HEK293 (cell line): ENCODE results near the gene CLASP1.

Experiments used
- CTCF ChIA-PET: fragments of 350-600 bp; formaldehyde crosslinking; extraction: SDS; loops from one replicate; lab custom pipeline; 2021; ENCODE audit warnings: antibody characterized with exemption; lab: Yijun Ruan, JAX
- POLR2A ChIA-PET: fragments of 300-600 bp; formaldehyde crosslinking; extraction: SDS; loops from one replicate; lab custom pipeline; 2020; ENCODE audit warnings: antibody characterized with exemption, inconsistent platforms; lab: Yijun Ruan, JAX
- H3K27ac ChIP-seq: fragments of 200-500 bp; sonication (Bioruptor generic); 2 replicates; pipeline ENCODE4 v1.5.1; 2014; ENCODE audit warnings: low read depth, low read length, control low read depth, inconsistent platforms; ENCODE audit errors: extremely low read depth
- H3K36me3 ChIP-seq, 2 experiments: fragments of 200-500 bp in 1 of 2; sonication (Bioruptor generic) in 1 of 2; 1 replicate in 1 of 2; 2 replicates in 1 of 2; pipeline ENCODE4 v1.5.1; 2014 to 2017; ENCODE audit warnings: inconsistent platforms in 2 of 2, low read length in 2 of 2; ENCODE audit not compliant: control insufficient read depth in 2 of 2, insufficient read depth in 1 of 2
- H3K4me1 ChIP-seq: fragments of 200-500 bp; sonication (Bioruptor generic); 2 replicates; pipeline ENCODE4 v1.5.1; 2014; ENCODE audit warnings: mild to moderate bottlenecking, low read length, inconsistent platforms; ENCODE audit not compliant: control insufficient read depth, insufficient read depth
- H3K4me3 ChIP-seq: 2 replicates; pipeline ENCODE4 v1.5.1; 2011; ENCODE audit warnings: low read depth, mild to moderate bottlenecking, control low read depth, low read length, moderate library complexity
- H3K9me3 ChIP-seq: fragments of 200-500 bp; sonication (Bioruptor generic); 2 replicates; pipeline ENCODE4 v1.5.1; 2014; ENCODE audit warnings: low read depth, low read length, inconsistent platforms; ENCODE audit not compliant: control insufficient read depth, insufficient read depth
- FEZF1 ChIP-seq: fragments of 450-650 bp; formaldehyde crosslinking; IDR thresholded peaks from 2 replicates; pipeline ENCODE4 v1.5.1; 2016; ENCODE audit warnings: missing biosample characterization, missing genetic modification characterization
- KLF8 ChIP-seq: fragments of 450-650 bp; formaldehyde crosslinking; IDR thresholded peaks from 2 replicates; pipeline ENCODE4 v1.5.1; 2016; ENCODE audit warnings: missing biosample characterization, missing genetic modification characterization
- SP2 ChIP-seq: fragments of 450-650 bp; formaldehyde crosslinking; IDR thresholded peaks from 2 replicates; pipeline ENCODE4 v1.5.1; 2016; ENCODE audit warnings: missing biosample characterization, missing genetic modification characterization
- WT1 ChIP-seq: fragments of 450-650 bp; formaldehyde crosslinking; IDR thresholded peaks from 2 replicates; pipeline ENCODE4 v1.5.1; 2016; ENCODE audit warnings: missing biosample characterization, missing genetic modification characterization
- ZBTB8A ChIP-seq: fragments of 450-650 bp; formaldehyde crosslinking; IDR thresholded peaks from 2 replicates; pipeline ENCODE4 v1.5.1; 2016; ENCODE audit warnings: missing biosample characterization, missing genetic modification characterization
- ZNF2 ChIP-seq: fragments of 450-650 bp; formaldehyde crosslinking; IDR thresholded peaks from 2 replicates; pipeline ENCODE4 v1.5.1; 2016; ENCODE audit warnings: missing biosample characterization, missing genetic modification characterization
- ZNF24 ChIP-seq: fragments of 450-650 bp; formaldehyde crosslinking; IDR thresholded peaks from 2 replicates; pipeline ENCODE4 v1.5.1; 2016; ENCODE audit warnings: missing biosample characterization, missing genetic modification characterization
- ZNF324 ChIP-seq: fragments of 450-650 bp; formaldehyde crosslinking; IDR thresholded peaks from 2 replicates; pipeline ENCODE4 v1.5.1; 2016; ENCODE audit warnings: missing biosample characterization, missing genetic modification characterization
- ZNF473 ChIP-seq: fragments of 450-650 bp; formaldehyde crosslinking; IDR thresholded peaks from 2 replicates; pipeline ENCODE4 v1.5.1; 2017; ENCODE audit warnings: missing biosample characterization, missing genetic modification characterization
- ZNF530 ChIP-seq: fragments of 450-650 bp; formaldehyde crosslinking; IDR thresholded peaks from 2 replicates; pipeline ENCODE4 v1.5.1; 2016; ENCODE audit warnings: low read depth, missing biosample characterization, missing genetic modification characterization
- ZNF555 ChIP-seq: fragments of 450-650 bp; formaldehyde crosslinking; conservative IDR thresholded peaks from 2 replicates; pipeline ENCODE4 v1.5.1; 2017; ENCODE audit warnings: missing biosample characterization, mild to moderate bottlenecking, missing genetic modification characterization, inconsistent platforms
- ZNF677 ChIP-seq: fragments of 450-650 bp; IDR thresholded peaks from 2 replicates; pipeline ENCODE4 v1.5.0; 2018; ENCODE audit warnings: missing biosample characterization, mild to moderate bottlenecking, missing genetic modification characterization, moderate library complexity
- ZNF777 ChIP-seq: fragments of 450-650 bp; formaldehyde crosslinking; IDR thresholded peaks from 2 replicates; pipeline ENCODE4 v1.5.1; 2017; ENCODE audit warnings: missing biosample characterization, missing genetic modification characterization, borderline replicate concordance
- ZNF791 ChIP-seq: fragments of 450-650 bp; formaldehyde crosslinking; IDR thresholded peaks from 2 replicates; pipeline ENCODE4 v1.5.1; 2016; ENCODE audit warnings: missing biosample characterization, missing genetic modification characterization
- ZNF843 ChIP-seq: fragments of 450-650 bp; formaldehyde crosslinking; IDR thresholded peaks from 2 replicates; pipeline ENCODE4 v1.5.1; 2016; ENCODE audit warnings: missing biosample characterization, missing genetic modification characterization
- ZSCAN16 ChIP-seq: fragments of 450-650 bp; formaldehyde crosslinking; IDR thresholded peaks from 2 replicates; pipeline ENCODE4 v1.5.1; 2016; ENCODE audit warnings: missing biosample characterization, missing genetic modification characterization
- ZXDB ChIP-seq: fragments of 450-650 bp; formaldehyde crosslinking; IDR thresholded peaks from 2 replicates; pipeline ENCODE4 v1.5.1; 2016; ENCODE audit warnings: missing biosample characterization, missing genetic modification characterization
- TF ChIP-seq, protein P1 (sequence below): fragments of 450-650 bp; formaldehyde crosslinking; IDR thresholded peaks from 2 replicates; pipeline ENCODE4 v1.5.1; 2016; ENCODE audit warnings: missing biosample characterization, missing genetic modification characterization, low read depth
- TF ChIP-seq, protein P2 (sequence below): fragments of 450-650 bp; formaldehyde crosslinking; IDR thresholded peaks from 2 replicates; pipeline ENCODE4 v1.5.1; 2016; ENCODE audit warnings: missing biosample characterization, missing genetic modification characterization
- TF ChIP-seq, protein P3 (sequence below): fragments of 450-650 bp; formaldehyde crosslinking; IDR thresholded peaks from 2 replicates; pipeline ENCODE4 v1.5.1; 2016; ENCODE audit warnings: missing biosample characterization, missing genetic modification characterization
- TF ChIP-seq, protein P4 (sequence below): fragments of 450-650 bp; formaldehyde crosslinking; IDR thresholded peaks from 2 replicates; pipeline ENCODE4 v1.5.1; 2016; ENCODE audit warnings: missing biosample characterization, missing genetic modification characterization
- TF ChIP-seq, protein P5 (sequence below): fragments of 450-650 bp; formaldehyde crosslinking; IDR thresholded peaks from 2 replicates; pipeline ENCODE4 v1.5.1; 2017; ENCODE audit warnings: missing biosample characterization, missing genetic modification characterization

CLASP1 gene

DNA sequence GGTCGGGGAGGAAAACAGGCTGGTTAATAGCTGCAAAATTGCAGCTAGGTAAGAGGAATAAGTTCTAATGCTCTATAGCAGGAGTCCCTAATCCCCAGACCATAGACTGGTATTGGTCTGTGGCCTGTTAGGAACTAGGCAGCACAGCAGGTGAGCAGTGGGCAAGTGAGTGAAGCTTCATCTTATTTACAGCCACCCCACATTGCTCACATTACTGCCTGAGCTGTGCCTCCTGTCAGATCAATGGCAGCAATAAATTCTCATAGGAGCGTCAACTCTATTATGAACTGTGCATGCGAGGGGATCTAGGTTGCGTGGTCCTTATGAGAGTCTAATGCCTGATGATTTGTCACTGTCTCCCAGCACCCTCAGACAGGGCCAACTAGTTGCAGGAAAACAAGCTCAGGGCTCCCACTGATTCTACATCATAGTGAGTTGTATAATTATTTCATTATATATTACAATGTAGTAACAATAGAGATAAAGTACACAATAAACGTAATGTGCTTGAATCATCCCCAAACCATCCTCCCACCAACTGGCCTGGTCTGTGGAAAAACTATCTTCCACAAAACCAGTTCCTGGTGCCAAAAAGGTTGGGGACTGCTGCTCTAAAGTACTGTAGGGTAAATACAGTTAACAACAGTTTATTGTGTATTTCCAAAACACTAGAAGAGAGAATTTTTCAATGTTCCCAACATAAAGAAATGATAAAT is 272.6 kb downstream of the CLASP1 start:
- Histone ChIP-seq H3K36me3 (peaks cover 15 to 60% of the 10 kb centered on the region in 2 experiments; a peak in 2 of 3 replicates), H3K9me3 (no peaks in the 10 kb centered on the region), H3K27ac (no peak overlapping the region), H3K4me3 (no peak overlapping the region), H3K4me1 (peaks cover 6% of the 10 kb centered on the region)
- ChIA-PET POLR2A (no interaction called here), CTCF (interaction anchor here (1.3 kb wide), 1 partner anchor 20 kb away, joined by 4 read pairs; no protein-coding TSS in a partner anchor)
- TF ChIP-seq ZNF777 (tag by site-specific recombination) (no peak), KLF8 (tag by site-specific recombination) (no peak), ZNF843 (tag by site-specific recombination) (no peak), WT1 (tag by site-specific recombination) (no peak), ZSCAN16 (tag by site-specific recombination) (no peak), ZNF677 (tag by site-specific recombination) (no peak), FEZF1 (tag by site-specific recombination) (peak; percentile 22; the same call in 1 of the 2 replicates)
- TF ChIP-seq, protein P1, sequence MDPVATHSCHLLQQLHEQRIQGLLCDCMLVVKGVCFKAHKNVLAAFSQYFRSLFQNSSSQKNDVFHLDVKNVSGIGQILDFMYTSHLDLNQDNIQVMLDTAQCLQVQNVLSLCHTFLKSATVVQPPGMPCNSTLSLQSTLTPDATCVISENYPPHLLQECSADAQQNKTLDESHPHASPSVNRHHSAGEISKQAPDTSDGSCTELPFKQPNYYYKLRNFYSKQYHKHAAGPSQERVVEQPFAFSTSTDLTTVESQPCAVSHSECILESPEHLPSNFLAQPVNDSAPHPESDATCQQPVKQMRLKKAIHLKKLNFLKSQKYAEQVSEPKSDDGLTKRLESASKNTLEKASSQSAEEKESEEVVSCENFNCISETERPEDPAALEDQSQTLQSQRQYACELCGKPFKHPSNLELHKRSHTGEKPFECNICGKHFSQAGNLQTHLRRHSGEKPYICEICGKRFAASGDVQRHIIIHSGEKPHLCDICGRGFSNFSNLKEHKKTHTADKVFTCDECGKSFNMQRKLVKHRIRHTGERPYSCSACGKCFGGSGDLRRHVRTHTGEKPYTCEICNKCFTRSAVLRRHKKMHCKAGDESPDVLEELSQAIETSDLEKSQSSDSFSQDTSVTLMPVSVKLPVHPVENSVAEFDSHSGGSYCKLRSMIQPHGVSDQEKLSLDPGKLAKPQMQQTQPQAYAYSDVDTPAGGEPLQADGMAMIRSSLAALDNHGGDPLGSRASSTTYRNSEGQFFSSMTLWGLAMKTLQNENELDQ (tag by site-specific recombination), result no peak

DNA sequence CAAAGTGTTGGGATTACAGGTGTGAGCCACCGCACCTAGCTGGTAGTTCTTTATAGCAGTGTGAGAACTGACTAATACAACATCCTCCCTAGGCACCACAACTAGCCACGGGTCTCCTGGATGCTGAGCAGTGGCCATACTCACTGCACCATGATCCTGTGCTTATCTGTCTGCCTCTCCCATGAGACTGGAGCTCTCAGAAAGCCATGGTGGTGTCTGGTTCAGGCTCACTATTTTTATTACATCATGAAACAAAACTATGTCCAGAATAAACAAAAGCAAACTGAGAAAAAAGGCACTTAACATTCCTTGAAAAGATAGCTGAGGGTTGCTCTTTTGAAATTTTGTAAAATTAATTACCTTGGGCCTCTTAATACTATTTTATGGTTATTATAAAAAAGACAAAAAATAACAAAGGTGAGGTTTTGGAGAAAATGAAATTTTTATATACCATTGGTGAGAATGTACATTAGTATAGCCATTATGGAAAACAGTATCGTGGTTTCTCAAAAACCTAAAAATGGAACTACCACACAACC is 273.6 kb downstream of the CLASP1 start:
- Histone ChIP-seq H3K4me3 (no peak overlapping the region), H3K4me1 (peaks cover 6% of the 10 kb centered on the region), H3K9me3 (no peaks in the 10 kb centered on the region), H3K27ac (no peak overlapping the region), H3K36me3 (peaks cover 16 to 52% of the 10 kb centered on the region in 2 experiments; a peak in 2 of 3 replicates)
- ChIA-PET CTCF (interaction anchor here (0.9 kb wide), 1 partner anchor 20 kb away, joined by 3 read pairs; no protein-coding TSS in a partner anchor), POLR2A (no interaction called here)
- TF ChIP-seq ZNF791 (tag by site-specific recombination), result no peak
- TF ChIP-seq, protein P2, sequence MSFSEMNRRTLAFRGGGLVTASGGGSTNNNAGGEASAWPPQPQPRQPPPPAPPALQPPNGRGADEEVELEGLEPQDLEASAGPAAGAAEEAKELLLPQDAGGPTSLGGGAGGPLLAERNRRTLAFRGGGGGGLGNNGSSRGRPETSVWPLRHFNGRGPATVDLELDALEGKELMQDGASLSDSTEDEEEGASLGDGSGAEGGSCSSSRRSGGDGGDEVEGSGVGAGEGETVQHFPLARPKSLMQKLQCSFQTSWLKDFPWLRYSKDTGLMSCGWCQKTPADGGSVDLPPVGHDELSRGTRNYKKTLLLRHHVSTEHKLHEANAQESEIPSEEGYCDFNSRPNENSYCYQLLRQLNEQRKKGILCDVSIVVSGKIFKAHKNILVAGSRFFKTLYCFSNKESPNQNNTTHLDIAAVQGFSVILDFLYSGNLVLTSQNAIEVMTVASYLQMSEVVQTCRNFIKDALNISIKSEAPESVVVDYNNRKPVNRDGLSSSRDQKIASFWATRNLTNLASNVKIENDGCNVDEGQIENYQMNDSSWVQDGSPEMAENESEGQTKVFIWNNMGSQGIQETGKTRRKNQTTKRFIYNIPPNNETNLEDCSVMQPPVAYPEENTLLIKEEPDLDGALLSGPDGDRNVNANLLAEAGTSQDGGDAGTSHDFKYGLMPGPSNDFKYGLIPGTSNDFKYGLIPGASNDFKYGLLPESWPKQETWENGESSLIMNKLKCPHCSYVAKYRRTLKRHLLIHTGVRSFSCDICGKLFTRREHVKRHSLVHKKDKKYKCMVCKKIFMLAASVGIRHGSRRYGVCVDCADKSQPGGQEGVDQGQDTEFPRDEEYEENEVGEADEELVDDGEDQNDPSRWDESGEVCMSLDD, result no peak
- no peak for TF ChIP-seq ZNF24 (tag by site-specific recombination)
- no peak for TF ChIP-seq ZBTB8A (tag by site-specific recombination)
- TF ChIP-seq, protein P3, sequence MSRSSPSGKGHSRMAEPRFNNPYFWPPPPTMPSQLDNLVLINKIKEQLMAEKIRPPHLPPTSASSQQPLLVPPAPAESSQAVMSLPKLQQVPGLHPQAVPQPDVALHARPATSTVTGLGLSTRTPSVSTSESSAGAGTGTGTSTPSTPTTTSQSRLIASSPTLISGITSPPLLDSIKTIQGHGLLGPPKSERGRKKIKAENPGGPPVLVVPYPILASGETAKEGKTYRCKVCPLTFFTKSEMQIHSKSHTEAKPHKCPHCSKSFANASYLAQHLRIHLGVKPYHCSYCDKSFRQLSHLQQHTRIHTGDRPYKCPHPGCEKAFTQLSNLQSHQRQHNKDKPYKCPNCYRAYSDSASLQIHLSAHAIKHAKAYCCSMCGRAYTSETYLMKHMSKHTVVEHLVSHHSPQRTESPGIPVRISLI (tag by site-specific recombination), result no peak
- no peak for TF ChIP-seq ZNF473 (tag by site-specific recombination)
- TF ChIP-seq, protein P4, sequence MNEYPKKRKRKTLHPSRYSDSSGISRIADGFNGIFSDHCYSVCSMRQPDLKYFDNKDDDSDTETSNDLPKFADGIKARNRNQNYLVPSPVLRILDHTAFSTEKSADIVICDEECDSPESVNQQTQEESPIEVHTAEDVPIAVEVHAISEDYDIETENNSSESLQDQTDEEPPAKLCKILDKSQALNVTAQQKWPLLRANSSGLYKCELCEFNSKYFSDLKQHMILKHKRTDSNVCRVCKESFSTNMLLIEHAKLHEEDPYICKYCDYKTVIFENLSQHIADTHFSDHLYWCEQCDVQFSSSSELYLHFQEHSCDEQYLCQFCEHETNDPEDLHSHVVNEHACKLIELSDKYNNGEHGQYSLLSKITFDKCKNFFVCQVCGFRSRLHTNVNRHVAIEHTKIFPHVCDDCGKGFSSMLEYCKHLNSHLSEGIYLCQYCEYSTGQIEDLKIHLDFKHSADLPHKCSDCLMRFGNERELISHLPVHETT, result no peak
- TF ChIP-seq ZNF530, result no peak
- TF ChIP-seq, protein P5, sequence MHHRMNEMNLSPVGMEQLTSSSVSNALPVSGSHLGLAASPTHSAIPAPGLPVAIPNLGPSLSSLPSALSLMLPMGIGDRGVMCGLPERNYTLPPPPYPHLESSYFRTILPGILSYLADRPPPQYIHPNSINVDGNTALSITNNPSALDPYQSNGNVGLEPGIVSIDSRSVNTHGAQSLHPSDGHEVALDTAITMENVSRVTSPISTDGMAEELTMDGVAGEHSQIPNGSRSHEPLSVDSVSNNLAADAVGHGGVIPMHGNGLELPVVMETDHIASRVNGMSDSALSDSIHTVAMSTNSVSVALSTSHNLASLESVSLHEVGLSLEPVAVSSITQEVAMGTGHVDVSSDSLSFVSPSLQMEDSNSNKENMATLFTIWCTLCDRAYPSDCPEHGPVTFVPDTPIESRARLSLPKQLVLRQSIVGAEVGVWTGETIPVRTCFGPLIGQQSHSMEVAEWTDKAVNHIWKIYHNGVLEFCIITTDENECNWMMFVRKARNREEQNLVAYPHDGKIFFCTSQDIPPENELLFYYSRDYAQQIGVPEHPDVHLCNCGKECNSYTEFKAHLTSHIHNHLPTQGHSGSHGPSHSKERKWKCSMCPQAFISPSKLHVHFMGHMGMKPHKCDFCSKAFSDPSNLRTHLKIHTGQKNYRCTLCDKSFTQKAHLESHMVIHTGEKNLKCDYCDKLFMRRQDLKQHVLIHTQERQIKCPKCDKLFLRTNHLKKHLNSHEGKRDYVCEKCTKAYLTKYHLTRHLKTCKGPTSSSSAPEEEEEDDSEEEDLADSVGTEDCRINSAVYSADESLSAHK (tag by site-specific recombination), result no peak
- TF ChIP-seq ZNF2 (tag by site-specific recombination), result no peak
- no peak for TF ChIP-seq ZXDB
- TF ChIP-seq ZNF555 (tag by site-specific recombination), result no peak
- TF ChIP-seq ZNF324 (tag by site-specific recombination), result no peak
- TF ChIP-seq SP2, result no peak
- TF ChIP-seq, all 188 proteins: peak for 0
